Gastrocnemius medialis (tissue), 4 donors: ENCODE results near the gene TNIK.

Experiments
- POLR2A ChIP-seq, 2 donors: fragments of 450-650 bp; IDR thresholded peaks; one replicate each; pipeline ENCODE4 v1.6.1; 2017; ENCODE audit warnings: antibody characterized with exemption in 2 of 2, mild to moderate bottlenecking in 2 of 2, moderate library complexity in 2 of 2
- TF ChIP-seq, protein P1 (sequence below), 5 experiments: fragments of 450-650 bp in 3 of 5; fragments of 200-600 bp in 2 of 5; sonication (generic) in 2 of 5; IDR thresholded peaks in 4 of 5; conservative IDR thresholded peaks in 1 of 5; 1 replicate in 4 of 5; 2 replicates in 1 of 5; pipeline ENCODE4 v1.5.1; 2016 to 2019; ENCODE audit warnings: antibody characterized with exemption in 5 of 5, mild to moderate bottlenecking in 3 of 5, moderate library complexity in 3 of 5

DNA sequence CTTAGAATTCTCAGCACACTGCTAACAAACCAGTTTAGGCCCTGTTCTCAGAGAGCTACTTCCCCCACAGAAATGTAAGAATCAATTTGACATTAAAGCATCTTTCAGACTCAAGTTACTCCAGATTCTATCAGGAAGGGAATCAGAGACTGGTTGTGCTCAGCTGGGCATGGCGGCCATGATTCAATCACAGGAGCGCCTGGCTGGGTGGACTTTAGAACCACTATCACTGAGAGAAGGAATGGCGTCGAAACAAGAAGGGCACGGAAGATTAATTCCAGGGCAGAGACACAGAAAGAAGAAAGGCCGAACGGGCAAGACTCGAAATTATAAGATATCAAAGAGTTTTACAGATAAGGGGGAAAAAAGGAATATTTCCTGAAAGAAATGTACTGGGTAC, 6.2 kb downstream of the TNIK start:
- TF ChIP-seq POLR2A (IDR thresholded peaks at IDR 0.05): no peak
- TF ChIP-seq, protein P1, sequence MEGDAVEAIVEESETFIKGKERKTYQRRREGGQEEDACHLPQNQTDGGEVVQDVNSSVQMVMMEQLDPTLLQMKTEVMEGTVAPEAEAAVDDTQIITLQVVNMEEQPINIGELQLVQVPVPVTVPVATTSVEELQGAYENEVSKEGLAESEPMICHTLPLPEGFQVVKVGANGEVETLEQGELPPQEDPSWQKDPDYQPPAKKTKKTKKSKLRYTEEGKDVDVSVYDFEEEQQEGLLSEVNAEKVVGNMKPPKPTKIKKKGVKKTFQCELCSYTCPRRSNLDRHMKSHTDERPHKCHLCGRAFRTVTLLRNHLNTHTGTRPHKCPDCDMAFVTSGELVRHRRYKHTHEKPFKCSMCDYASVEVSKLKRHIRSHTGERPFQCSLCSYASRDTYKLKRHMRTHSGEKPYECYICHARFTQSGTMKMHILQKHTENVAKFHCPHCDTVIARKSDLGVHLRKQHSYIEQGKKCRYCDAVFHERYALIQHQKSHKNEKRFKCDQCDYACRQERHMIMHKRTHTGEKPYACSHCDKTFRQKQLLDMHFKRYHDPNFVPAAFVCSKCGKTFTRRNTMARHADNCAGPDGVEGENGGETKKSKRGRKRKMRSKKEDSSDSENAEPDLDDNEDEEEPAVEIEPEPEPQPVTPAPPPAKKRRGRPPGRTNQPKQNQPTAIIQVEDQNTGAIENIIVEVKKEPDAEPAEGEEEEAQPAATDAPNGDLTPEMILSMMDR (IDR thresholded peaks at IDR 0.05 in 4 of 5, conservative IDR thresholded peaks at IDR 0.05 in 1 of 5): no peak
